Calu3 (cell line): ENCODE measurements around the gene QKI. TPM values are rescaled to one million over a fixed set of nuclear protein-coding genes. Genes with fewer than 3 reads are reported as not detected.
"Not testable (repeated sequence)": the region's sequence is repeated elsewhere in the genome, so short reads cannot be mapped to it uniquely, and the experiment has no call there.

Experiments used
- BruUV-seq: library from RNA; stranded (reverse); fragments of 400-500 nt; replicated peaks from 2 replicates; lab custom pipeline; 2021; lab: Mats Ljungman, UMichigan
- CTCF ChIA-PET: fragments of 300-600 bp; sonication (Branson Sonifier 250); formaldehyde crosslinking; loops from one replicate; lab custom pipeline; 2022; ENCODE audit warnings: antibody characterized with exemption; lab: Charles Lee
- DNase-seq: peaks from one replicate; pipeline ENCODE4 v3.0.0; 2022
- H3K27ac Mint-ChIP-seq: one replicate; pipeline ENCODE4 v1.8.0; 2022; ENCODE audit warnings: mixed read lengths; ENCODE audit not compliant: unreplicated experiment
- H3K27me3 Mint-ChIP-seq: one replicate; pipeline ENCODE4 v1.8.0; 2022; ENCODE audit warnings: mixed read lengths; ENCODE audit not compliant: unreplicated experiment
- H3K36me3 Mint-ChIP-seq: one replicate; pipeline ENCODE4 v1.8.0; 2022; ENCODE audit warnings: mild to moderate bottlenecking, moderate library complexity, mixed read lengths; ENCODE audit not compliant: insufficient read depth, unreplicated experiment
- H3K4me1 Mint-ChIP-seq: one replicate; pipeline ENCODE4 v1.8.0; 2022; ENCODE audit warnings: mild to moderate bottlenecking, low read depth, mixed read lengths; ENCODE audit not compliant: unreplicated experiment
- H3K4me3 Mint-ChIP-seq: one replicate; pipeline ENCODE4 v1.8.0; 2022; ENCODE audit warnings: mild to moderate bottlenecking, low read depth, moderate library complexity, mixed read lengths; ENCODE audit not compliant: unreplicated experiment
- H3K9me3 Mint-ChIP-seq: one replicate; pipeline ENCODE4 v1.8.0; 2022; ENCODE audit warnings: low read depth, mixed read lengths; ENCODE audit not compliant: unreplicated experiment
- intact Hi-C: fragments of 100-400 bp; cut with micrococcal nuclease; formaldehyde crosslinking; loops from one replicate; pipeline ENCODE4 v1.10.0; 2022; ENCODE audit not compliant: unreplicated experiment
- total RNA-seq: library from RNA; stranded (reverse); gene quantifications from 2 replicates; pipeline ENCODE4 v1.2.3, GENCODE V29; 2022
- TF ChIP-seq, protein P1 (sequence below): fragments of 200-600 bp; IDR thresholded peaks from one replicate; pipeline ENCODE4 v1.8.0; 2022; ENCODE audit warnings: antibody characterized with exemption; ENCODE audit not compliant: unreplicated experiment

QKI gene
- total RNA-seq, 1 experiment from 2014 or later: 131 TPM

GRCh38 chr6:163427498-163428254, 13.2 kb downstream of the QKI start:
- no TSS peak for BruUV-seq
- H3K9me3 Mint-ChIP-seq: no peaks in the 10 kb centered on the region
- H3K4me3 Mint-ChIP-seq: no peak overlapping the region
- no peak overlapping the region for H3K27ac Mint-ChIP-seq
- H3K36me3 Mint-ChIP-seq: no peaks in the 10 kb centered on the region
- intact Hi-C loops: loop anchor here (1.0 to 10.0 kb wide), 5 partner anchors 367 to 1499 kb away; no protein-coding TSS in a partner anchor
- H3K4me1 Mint-ChIP-seq: peaks cover 64% of the 10 kb centered on the region
- CTCF ChIA-PET: interaction anchor here (0.6 kb wide), 1 partner anchor 660 kb away, joined by 4 read pairs; no protein-coding TSS in a partner anchor
- H3K27me3 Mint-ChIP-seq: no peaks in the 10 kb centered on the region
- DNase-seq: no peak
- TF ChIP-seq, protein P1, sequence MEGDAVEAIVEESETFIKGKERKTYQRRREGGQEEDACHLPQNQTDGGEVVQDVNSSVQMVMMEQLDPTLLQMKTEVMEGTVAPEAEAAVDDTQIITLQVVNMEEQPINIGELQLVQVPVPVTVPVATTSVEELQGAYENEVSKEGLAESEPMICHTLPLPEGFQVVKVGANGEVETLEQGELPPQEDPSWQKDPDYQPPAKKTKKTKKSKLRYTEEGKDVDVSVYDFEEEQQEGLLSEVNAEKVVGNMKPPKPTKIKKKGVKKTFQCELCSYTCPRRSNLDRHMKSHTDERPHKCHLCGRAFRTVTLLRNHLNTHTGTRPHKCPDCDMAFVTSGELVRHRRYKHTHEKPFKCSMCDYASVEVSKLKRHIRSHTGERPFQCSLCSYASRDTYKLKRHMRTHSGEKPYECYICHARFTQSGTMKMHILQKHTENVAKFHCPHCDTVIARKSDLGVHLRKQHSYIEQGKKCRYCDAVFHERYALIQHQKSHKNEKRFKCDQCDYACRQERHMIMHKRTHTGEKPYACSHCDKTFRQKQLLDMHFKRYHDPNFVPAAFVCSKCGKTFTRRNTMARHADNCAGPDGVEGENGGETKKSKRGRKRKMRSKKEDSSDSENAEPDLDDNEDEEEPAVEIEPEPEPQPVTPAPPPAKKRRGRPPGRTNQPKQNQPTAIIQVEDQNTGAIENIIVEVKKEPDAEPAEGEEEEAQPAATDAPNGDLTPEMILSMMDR: no peak

DNA sequence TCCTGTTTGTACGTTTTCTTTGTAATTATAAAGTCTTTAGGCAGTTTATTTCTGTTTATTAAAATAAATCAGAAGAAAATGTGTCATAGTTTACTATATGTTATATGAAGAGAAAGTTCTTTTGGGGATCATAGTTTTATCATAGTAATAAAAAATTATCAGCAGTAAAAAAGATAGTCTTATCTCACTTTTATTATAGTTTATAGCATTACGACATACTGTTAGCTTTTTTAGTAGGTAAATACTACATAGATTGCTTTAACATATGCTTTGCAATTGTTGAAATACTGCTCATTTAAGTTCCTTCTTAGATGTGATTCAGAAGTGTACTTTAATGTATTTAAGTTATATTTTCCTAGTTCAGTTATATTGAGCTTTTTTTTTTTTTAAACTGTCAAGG, 13.9 kb downstream of the QKI start:
- Mint-ChIP-seq H3K36me3 (no peaks in the 10 kb centered on the region), H3K4me1 (peaks cover 66% of the 10 kb centered on the region), H3K9me3 (no peaks in the 10 kb centered on the region), H3K27ac (no peak overlapping the region), H3K4me3 (no peak overlapping the region), H3K27me3 (no peaks in the 10 kb centered on the region)
- TF ChIP-seq, protein P1: no peak
- CTCF ChIA-PET: interaction anchor here (0.6 kb wide), 1 partner anchor 660 kb away, joined by 4 read pairs; no protein-coding TSS in a partner anchor
- no TSS peak for BruUV-seq
- no peak for DNase-seq
- intact Hi-C loops: loop anchor here (1.0 to 10.0 kb wide), 5 partner anchors 366 to 1498 kb away; no protein-coding TSS in a partner anchor

DNA sequence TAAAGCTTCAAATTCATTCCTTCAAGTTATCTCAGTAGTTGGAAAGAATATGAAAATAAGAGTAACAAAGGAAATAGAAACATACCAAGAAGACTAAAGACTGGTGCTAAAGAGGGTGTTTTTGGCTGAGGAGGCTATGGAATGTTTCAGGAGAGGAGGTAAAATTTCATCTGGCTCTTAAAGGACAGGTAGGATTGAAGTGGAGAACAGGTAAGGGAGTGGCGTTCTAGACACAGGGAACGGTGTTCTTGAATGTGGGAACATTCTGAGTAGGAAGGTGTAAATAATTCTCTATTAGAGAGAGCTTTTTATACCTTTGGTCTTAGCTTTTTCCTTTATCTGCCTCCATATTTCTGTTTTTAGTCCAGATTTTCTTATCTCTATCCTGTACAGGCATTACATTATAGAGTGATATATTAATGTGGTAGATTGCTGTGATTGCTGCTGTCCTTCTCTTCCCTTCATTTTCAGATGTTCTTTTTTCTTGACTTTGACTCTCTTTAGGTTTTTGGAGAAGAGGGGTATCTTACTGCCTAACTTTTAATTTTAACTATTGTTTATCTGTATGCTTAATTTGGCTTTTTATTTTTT, 15.4 kb downstream of the QKI start:
- TF ChIP-seq, protein P1: no peak
- no peaks in the 10 kb centered on the region for H3K36me3 Mint-ChIP-seq
- no TSS peak for BruUV-seq
- DNase-seq: no peak
- H3K27me3 Mint-ChIP-seq: no peaks in the 10 kb centered on the region
- peaks cover 58% of the 10 kb centered on the region for H3K4me1 Mint-ChIP-seq
- no peak overlapping the region for H3K27ac Mint-ChIP-seq
- intact Hi-C loops: loop anchor here (2.0 to 10.0 kb wide), 5 partner anchors 37 to 1497 kb away; no protein-coding TSS in a partner anchor
- no peak overlapping the region for H3K4me3 Mint-ChIP-seq
- CTCF ChIA-PET: no interaction called here
- no peaks in the 10 kb centered on the region for H3K9me3 Mint-ChIP-seq

- BruUV-seq: no TSS peak
- Mint-ChIP-seq H3K9me3 (no peaks in the 10 kb centered on the region), H3K27ac (no peak overlapping the region), H3K27me3 (no peaks in the 10 kb centered on the region), H3K4me1 (peaks cover 40% of the 10 kb centered on the region), H3K4me3 (no peak overlapping the region), H3K36me3 (no peaks in the 10 kb centered on the region)
- TF ChIP-seq, protein P1: no peak
- DNase-seq: no peak
- intact Hi-C loops: loop anchor here (5.0 kb wide), 1 partner anchor 35 kb away; no protein-coding TSS in a partner anchor
- CTCF ChIA-PET: no interaction called here
Observed at GRCh38 chr6:163432300-163432699, 17.8 kb downstream of the QKI start.

- CTCF ChIA-PET: interaction anchor here (0.7 kb wide), 1 partner anchor 496 kb away, joined by 3 read pairs; no protein-coding TSS in a partner anchor
- intact Hi-C loops: loop anchor here (5.0 kb wide), 1 partner anchor 34 kb away; no protein-coding TSS in a partner anchor
- not testable (repeated sequence) for DNase-seq, BruUV-seq, H3K4me3 Mint-ChIP-seq, H3K27me3 Mint-ChIP-seq, H3K27ac Mint-ChIP-seq, H3K9me3 Mint-ChIP-seq, H3K36me3 Mint-ChIP-seq
- H3K4me1 Mint-ChIP-seq: peaks cover 34% of the 10 kb centered on the region
Observed at GRCh38 chr6:163433486-163433885, 19.0 kb downstream of the QKI start.
